Measurements from ENCODE around the gene IL1R2. TPM values are rescaled to one million over a fixed set of nuclear protein-coding genes. Genes with fewer than 3 reads are reported as not detected.

IL1R2 gene
- total RNA-seq, 6 donors from 2014 or later: 24.7 to 84.8 (median 60.0) TPM

GRCh38 chr2:101986804-101987740 is 4.7 kb upstream of the IL1R2 start:
- Histone ChIP-seq H3K4me3 (no peak overlapping the region), H3K36me3 (no peaks in the 10 kb centered on the region), H3K27me3 (no peaks in the 10 kb centered on the region), H3K27ac (no peak overlapping the region), H3K4me1 (peaks cover 0 to 6% (median 0%) of the 10 kb centered on the region in 4 donors), H3K9me3 (no peaks in the 10 kb centered on the region)
- WGBS, 2 donors: 71 to 76% methylated on average over 9 of the region's 9 CpGs
- no peak for DNase-seq
- no peak for ATAC-seq (ENCODE audit: low FRiP score in 2 of 2)
- TF ChIP-seq CTCF (IDR thresholded peaks at IDR 0.05) (no peak), EP300 (IDR thresholded peaks at IDR 0.05) (no peak), POLR2A (IDR thresholded peaks at IDR 0.05) (no peak), POLR2AphosphoS5 (IDR thresholded peaks at IDR 0.05) (no peak)

- ATAC-seq (ENCODE audit: low FRiP score in 2 of 2) (no peak), DNase-seq (no peak)
- H3K9me3 ChIP-seq: no peaks in the 10 kb centered on the region
- 92 to 93% methylated on average over 5 of the region's 5 CpGs for WGBS, 2 donors
- H3K27ac ChIP-seq: no peak overlapping the region
- H3K4me3 ChIP-seq: no peak overlapping the region
- peaks cover 0 to 6% (median 0%) of the 10 kb centered on the region in 4 donors for H3K4me1 ChIP-seq
- H3K27me3 ChIP-seq: no peaks in the 10 kb centered on the region
- no peaks in the 10 kb centered on the region for H3K36me3 ChIP-seq
- no peak for TF ChIP-seq POLR2AphosphoS5 (IDR thresholded peaks at IDR 0.05)
- TF ChIP-seq POLR2A (IDR thresholded peaks at IDR 0.05): no peak
- no peak for TF ChIP-seq CTCF (IDR thresholded peaks at IDR 0.05)
- TF ChIP-seq EP300 (IDR thresholded peaks at IDR 0.05): no peak
These were observed 3.9 kb upstream of the IL1R2 start for GRCh38 chr2:101987832-101988231.

GRCh38 chr2:101988541-101988940 is 3.2 kb upstream of the IL1R2 start:
- no peaks in the 10 kb centered on the region for H3K36me3 ChIP-seq
- 89 to 95% methylated on average over 7 of the region's 7 CpGs for WGBS, 2 donors
- no peaks in the 10 kb centered on the region for H3K9me3 ChIP-seq
- peak overlapping the region in 2 of 4 donors; percentile 77 for H3K27ac ChIP-seq
- no peaks in the 10 kb centered on the region for H3K27me3 ChIP-seq
- H3K4me1 ChIP-seq: peaks cover 0 to 6% (median 0%) of the 10 kb centered on the region in 4 donors
- no peak overlapping the region for H3K4me3 ChIP-seq
- no peak for TF ChIP-seq POLR2AphosphoS5 (IDR thresholded peaks at IDR 0.05)
- ATAC-seq (ENCODE audit: low FRiP score in 2 of 2) (no peak), DNase-seq (peak in 1 of 2 donors; percentile 37)

GRCh38 chr2:101989740-101990460 is 1.9 kb upstream of the IL1R2 start:
- no peaks in the 10 kb centered on the region for H3K9me3 ChIP-seq
- no peaks in the 10 kb centered on the region for H3K27me3 ChIP-seq
- DNase-seq (peak in 1 of 2 donors; percentile 62), ATAC-seq (ENCODE audit: low FRiP score in 2 of 2) (peak in 1 of 2 donors; percentile 21)
- no peak overlapping the region for H3K4me3 ChIP-seq
- H3K4me1 ChIP-seq: peaks cover 0 to 6% (median 0%) of the 10 kb centered on the region in 4 donors
- peak overlapping the region; percentile 41 to 77 (median 67) for H3K27ac ChIP-seq
- TF ChIP-seq POLR2AphosphoS5 (IDR thresholded peaks at IDR 0.05) (peak; percentile 76 to 88), POLR2A (IDR thresholded peaks at IDR 0.05) (peak in 1 of 4 donors; percentile 50), CTCF (IDR thresholded peaks at IDR 0.05) (no peak), EP300 (IDR thresholded peaks at IDR 0.05) (peak; percentile 85 to 95 (median 94))
- 76 to 79% methylated on average over 8 of the region's 8 CpGs for WGBS, 2 donors
- no peaks in the 10 kb centered on the region for H3K36me3 ChIP-seq

GRCh38 chr2:101993772-101994171 is 2.0 kb downstream of the IL1R2 start:
- Histone ChIP-seq H3K9me3 (no peaks in the 10 kb centered on the region), H3K27me3 (no peaks in the 10 kb centered on the region), H3K4me1 (peaks cover 0 to 6% (median 0%) of the 10 kb centered on the region in 4 donors), H3K36me3 (peaks cover 0 to 4% (median 0%) of the 10 kb centered on the region in 4 donors), H3K27ac (peak overlapping the region; percentile 43 to 77 (median 64)), H3K4me3 (peak overlapping the region in 3 of 4 donors; percentile 13 to 23 (median 16))
- DNase-seq (no peak), ATAC-seq (ENCODE audit: low FRiP score in 2 of 2) (no peak)
- TF ChIP-seq POLR2A (IDR thresholded peaks at IDR 0.05): peak in 1 of 4 donors; percentile 6
- TF ChIP-seq EP300 (IDR thresholded peaks at IDR 0.05): no peak
- peak in 1 of 2 donors; percentile 12 for TF ChIP-seq POLR2AphosphoS5 (IDR thresholded peaks at IDR 0.05)
- no peak for TF ChIP-seq CTCF (IDR thresholded peaks at IDR 0.05)
- 84 to 89% methylated on average over 6 of the region's 6 CpGs for WGBS, 2 donors
